ENCODE data around the gene FOXO3.
A peak's percentile ranks its signal among the peaks of the same experiment; 100 is the strongest.
"Not testable (repeated sequence)": the region's sequence is repeated elsewhere in the genome, so short reads cannot be mapped to it uniquely, and the experiment has no call there.

FOXO3 gene

DNA sequence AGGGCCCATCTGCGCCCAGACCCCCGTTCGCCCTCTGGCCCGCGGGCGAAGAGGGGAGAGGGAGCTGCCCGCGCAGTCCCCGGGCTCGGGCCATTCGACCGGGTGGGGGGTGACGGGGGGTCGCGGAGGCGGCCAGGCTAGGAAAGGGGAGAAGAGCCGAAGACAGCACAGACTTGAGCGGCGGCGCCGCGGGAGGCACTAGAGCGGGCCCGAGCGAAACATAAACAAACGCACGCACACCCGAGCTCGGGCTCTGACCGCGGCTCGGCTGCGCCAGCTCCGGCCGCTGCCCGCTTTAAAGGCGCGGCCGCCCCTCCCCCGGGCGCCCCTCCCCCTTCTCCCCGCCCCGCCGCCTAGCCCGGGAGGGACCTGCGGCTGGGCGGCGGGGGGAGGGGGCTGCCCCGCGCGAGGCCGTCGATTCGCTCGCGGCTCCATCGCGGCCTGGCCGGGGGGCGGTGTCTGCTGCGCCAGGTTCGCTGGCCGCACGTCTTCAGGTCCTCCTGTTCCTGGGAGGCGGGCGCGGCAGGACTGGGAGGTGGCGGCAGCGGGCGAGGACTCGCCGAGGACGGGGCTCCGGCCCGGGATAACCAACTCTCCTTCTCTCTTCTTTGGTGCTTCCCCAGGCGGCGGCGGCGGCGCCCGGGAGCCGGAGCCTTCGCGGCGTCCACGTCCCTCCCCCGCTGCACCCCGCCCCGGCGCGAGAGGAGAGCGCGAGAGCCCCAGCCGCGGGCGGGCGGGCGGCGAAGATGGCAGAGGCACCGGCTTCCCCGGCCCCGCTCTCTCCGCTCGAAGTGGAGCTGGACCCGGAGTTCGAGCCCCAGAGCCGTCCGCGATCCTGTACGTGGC is at the start of gene FOXO3:
FOXO3 (plus strand) TSS at position 455 of the 846 bp plus-strand sequence; CDS start at position 747, 292 bp downstream.
- DNase-seq (ENCODE audit: low read depth in 2 of 2), result peak; percentile 36 to 45

DNA sequence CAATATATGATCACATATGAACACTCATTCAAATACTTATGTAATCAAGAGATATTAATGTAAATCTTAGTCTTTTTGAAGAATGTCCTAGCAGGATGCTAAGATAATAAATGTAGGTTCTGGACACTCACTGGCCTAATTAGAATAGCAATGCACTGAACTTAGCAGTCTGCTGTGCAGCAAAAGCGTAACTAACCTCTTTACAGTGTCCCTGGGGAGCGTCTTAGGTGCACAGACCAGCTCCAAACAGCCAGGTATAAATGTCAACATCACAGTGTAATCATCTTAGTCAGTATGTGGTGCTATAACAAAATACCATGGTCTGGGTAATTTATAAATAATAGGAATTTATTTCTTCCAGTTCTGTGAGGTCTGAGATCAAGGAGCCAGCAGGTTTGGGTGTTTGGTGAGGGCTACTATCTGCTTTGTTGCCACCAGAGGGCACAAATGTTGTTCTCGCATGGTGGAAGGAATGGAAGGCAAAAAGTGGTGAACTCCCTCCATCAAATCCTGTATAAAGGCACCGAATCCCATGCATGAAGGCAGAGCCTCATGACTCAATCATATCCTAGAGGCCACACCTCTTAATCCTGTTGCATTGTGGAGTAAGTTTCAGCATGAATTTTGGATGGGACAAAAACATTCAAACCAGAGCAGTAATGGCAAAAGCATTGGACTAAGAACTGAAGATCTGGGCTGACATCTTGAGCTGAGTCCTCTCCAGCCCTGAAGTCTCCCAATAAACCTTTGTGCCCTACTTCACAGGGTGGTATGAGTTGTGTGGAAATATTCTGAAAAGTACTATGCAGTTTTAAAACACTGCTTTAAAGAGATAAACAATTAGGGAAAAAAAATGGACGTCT is 41.8 kb upstream of the FOXO3 start:
- no peak for DNase-seq (ENCODE audit: low read depth in 2 of 2)

DNA sequence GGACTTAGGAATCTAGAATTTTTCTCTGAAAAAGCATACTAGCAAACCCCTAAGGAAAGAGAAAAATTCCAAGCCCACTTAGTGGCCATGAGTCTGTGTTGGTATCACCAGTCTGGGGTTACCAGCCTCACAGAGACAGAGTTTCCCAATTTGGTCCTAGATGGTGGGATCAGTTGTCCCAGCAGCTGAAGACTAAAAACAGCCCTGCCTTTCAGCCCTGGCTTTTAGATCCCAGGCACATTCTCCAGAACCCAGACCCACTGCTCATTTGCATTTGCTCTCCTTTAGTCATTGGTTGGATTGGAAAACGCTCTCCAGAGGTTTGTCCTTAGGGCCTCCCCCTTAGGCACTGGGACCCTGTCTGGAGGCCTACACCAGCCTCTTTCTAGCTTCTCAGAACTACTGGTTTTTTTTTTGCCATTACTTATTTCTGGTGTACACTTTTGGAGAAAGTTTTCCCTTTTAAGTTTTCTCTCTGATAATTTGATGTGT is 39.1 kb upstream of the FOXO3 start:
- no peak for DNase-seq (ENCODE audit: low read depth in 2 of 2)

DNA sequence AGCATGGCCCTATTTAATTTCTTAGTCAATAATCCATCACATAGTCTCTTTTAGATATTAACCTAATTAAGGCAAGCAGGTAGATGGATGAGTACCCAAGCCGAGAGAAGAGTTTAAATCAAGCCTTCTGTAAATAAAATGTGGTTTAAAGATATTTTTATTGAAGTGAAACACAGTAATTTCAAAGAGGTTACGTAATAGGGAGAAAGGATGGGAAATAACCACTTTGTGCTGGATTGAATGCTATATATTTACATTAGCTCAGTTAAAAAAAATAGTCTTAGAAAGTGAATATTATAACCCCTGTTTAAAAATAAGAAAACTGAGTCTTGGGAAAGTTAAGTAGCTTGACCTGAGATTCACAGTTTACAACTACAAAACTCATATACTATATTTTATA is 37.0 kb upstream of the FOXO3 start:
- no peak for DNase-seq (ENCODE audit: low read depth in 2 of 2)

DNA sequence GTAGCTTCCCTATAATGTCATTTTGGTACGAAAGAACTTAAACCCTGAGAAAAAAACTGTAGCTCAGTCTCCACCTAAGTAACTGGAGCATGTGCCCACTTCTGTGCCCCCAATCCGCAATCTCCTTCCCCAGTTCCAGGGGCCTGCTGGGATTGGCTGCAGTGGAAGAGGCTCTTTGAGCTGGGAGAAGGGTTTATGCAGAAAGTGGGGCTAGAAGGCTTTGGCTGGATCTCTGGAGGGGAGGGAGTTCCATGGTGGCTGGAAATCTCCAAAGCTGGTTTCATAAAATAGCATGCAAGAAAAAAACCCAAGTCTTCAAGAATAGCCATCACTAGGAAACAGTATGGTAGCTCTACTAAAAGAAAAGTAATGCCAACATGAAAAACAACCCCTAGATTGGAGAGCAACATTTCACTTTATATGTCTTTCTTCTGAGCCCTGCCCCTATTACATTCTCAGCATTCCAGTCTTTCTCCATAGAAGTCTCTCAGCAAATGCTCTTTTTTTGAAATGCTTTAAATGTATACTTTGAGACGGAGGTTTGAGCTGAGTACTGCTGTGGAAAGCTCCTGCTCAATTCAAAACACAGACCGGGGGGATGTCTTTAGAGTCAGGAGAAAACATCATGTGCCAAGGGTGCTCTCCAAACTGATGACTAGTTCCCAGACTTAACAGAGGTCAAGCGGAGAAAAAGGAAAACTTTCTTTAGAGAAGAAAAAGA is 36.0 kb upstream of the FOXO3 start:
- DNase-seq (ENCODE audit: low read depth in 2 of 2), result no peak

DNA sequence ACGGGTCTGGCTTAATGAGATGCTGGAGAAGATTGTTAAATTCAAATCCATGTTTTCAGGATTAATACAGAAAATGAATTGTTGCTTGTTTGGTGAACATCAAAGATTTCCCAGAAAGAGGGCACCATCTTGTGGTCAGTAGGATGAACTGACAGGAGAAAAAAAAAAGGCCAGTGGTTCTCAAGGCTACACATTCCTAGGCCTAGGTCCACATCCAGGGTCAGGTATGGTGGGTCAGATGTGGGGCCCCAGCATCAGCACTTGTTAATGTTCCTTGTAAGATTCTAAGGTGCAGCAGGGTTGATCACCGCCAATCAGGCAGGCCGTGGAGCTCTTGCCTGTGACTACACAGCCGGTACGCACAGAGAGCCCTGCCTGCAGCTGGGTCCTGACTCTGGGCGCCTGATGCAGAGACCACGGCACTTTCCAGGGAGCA is 34.0 kb upstream of the FOXO3 start:
- DNase-seq (ENCODE audit: low read depth in 2 of 2), result no peak

DNA sequence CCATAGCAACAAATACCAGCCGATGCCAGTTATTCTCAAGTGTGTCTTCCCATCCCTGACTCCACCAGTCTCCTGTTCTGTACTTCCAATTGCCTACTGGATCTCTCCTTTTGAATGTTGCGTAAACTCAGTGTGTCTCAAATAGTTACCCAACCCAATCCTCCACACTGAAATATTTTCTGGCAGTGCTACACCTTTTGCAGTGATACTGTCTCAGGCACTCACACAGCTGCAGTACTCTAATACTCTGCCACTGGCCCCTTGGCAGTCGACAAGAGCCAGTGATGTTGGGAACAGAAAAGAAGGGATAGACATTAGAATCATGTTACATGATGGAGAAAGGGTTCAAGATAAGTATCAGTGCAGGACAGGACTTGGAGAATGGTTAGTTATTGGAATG is 31.8 kb upstream of the FOXO3 start:
- DNase-seq (ENCODE audit: low read depth in 2 of 2), result no peak

DNA sequence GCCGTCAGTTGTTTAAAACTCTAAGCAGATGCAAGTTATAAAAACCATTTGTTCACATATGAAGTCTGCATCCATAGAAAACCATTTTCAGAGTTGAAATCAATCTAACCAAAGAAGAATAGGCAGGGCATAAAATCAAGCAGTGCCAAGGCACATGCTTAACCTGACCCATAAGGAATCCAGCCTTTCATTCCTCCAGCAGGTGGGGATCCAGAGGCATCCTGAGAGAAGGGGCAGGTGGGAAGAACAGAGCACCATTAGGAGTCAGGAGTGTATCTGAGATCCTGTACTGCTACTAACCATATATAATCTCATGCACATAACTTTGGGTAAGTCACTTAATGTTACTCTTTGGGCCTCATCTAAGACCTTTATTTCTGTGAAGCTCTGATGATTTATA is 29.4 kb upstream of the FOXO3 start:
- DNase-seq (ENCODE audit: low read depth in 2 of 2), result no peak

DNA sequence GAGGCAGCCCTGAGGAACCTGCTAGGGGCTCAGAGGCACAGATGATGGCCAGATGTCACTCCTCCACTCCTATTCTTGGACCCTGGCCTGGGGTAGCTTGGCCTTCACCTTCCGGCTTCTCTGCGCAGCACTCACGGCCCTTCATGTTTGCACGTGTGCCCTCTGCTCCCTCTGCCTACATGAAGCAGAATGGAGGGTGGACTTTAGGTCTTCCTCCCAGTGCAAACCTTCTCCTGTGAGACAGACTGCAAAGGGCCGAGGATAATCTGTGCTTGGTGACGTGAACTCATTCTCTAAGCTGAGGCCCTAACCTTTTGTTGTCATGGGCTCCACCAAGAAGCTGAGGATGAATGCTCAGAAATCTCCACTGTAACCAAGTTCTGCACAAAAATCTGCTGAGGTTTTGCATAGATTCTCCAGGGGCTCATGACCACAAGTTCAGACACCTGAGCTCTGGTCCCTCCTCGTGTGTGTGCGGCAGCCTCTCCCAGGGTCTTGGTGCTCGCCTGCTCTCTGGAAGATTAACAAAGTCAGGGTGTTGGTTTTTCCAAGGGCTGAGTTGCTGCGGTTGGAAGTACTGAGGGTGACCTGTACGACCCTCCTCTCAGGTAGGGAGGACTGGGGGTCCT is 25.5 kb upstream of the FOXO3 start:
- no peak for DNase-seq (ENCODE audit: low read depth in 2 of 2)

DNA sequence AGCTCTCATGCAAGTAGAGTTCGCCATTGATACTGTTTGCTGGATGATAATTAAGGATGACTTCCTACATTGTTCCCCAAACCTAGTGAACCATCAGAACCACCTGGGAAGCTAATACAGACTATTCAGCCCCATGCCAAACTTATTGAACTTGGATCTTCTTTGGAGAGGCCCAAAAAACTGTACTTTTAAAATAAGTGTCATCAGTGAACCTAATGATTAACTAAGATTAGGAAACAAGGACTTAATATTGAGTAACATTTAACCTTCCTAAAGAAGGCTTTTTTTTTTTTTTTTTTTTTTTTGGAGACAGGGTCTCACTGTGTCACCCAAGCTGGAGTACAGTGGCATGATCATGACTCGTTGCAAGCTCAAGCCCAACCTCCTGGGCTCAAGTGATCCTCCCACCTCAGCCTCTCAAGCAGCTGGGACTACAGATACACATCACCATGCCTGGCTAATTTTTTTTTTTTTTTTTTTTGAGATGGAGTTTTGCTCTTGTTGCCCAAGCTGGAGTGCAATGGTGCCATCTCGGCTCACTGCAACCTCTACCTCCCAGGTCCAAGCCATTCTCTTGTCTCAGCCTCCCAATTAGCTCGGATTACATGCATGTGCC is 24.7 kb upstream of the FOXO3 start:
- DNase-seq (ENCODE audit: low read depth in 2 of 2), result not testable (repeated sequence)

DNA sequence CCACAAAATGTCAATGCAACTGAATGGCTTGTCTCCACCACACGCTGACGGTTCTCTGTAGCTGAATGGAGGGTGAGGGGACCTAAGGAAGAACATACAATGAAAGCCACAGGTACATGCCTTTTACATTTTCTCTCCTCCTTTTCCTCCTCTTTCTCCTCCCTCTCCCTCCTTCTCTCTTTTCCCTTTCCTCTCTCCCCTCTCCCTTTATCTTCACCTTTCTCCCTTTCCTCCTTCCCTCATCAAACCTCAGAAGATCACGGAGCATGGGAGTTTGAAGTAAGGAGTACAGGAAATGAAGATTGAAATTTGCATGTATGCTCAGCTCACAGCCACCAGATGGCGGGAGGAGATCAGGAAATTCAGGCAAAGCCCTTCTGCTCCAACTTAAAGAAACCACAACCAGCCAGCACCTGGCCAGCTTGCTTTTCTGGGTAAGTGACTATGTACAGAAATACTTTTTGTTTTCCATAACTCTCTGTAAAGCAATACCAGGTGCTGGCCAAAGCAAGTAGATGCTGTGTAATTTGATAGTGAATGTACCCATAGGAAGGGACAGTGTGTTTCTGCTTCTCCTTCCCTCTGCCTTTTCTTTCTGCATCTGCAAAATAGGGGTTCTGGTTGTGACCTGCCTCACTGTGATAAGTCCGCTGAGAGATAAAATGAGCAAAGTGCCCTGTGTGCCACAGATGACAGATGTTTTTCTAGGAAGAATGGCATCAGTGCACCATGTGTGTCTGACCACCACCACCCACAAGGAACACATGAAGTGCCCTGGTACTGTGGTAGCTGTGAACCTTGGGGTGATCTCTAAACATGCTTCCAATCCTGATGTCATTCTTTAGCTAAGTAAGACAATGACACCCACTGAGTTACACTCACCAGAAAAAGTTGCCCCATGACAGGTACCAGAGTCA is 18.6 kb upstream of the FOXO3 start:
- DNase-seq (ENCODE audit: low read depth in 2 of 2), result peak; percentile 42 to 46

DNA sequence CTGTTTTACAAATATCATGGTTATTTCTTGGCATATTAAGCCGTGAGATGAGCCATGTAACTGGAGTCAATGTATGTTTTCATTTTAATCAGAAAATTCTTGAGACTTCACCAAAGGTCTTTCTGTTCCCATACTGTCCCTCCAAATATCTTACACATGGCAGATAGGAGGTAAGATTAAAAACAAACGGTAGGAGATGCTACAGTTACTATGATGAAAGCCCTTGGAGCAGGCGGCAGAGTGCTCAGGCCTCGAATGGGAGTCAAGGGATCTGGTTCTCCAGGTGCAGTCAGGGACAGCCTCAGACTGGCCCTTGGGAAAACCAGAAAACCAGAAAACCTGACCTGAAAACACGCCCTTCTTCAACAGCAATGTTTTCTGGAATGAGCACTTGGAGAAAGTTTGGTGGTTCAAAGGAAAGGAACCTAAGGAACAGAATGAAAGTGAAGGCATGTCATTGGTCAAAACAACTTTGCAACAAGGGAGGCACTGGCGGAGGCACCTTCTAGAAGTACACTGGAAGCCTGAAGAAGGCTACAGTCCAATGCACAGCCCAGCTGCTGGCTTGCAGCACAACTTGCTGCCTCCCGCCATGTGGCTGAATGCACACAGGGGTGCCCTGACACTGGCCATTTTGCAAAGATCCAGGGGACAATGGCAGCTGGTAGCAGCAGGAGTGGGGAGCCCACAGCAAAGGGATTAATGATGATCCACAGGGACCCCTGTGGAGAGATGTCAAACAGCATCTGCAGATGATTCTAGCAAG is 17.4 kb upstream of the FOXO3 start:
- DNase-seq (ENCODE audit: low read depth in 2 of 2), result no peak

DNA sequence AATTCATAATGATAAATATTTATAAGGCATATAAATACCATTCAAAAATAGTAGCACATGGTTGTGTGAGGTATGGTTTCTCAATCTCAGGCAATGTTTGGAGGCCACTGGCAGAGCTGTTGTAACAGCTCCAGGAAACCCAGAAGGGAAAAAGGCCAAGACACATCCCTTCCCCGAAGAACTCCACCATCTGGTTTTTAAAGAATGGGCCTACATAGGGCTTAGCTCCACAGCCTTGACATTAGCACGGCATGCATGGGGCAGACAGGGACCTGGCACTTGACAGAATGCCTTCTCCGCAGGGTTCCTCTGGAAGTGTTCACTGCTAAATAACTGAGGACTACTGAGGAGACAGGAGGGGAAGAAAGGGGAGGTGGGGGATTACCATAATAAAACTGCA is 16.1 kb upstream of the FOXO3 start:
- no peak for DNase-seq (ENCODE audit: low read depth in 2 of 2)

DNA sequence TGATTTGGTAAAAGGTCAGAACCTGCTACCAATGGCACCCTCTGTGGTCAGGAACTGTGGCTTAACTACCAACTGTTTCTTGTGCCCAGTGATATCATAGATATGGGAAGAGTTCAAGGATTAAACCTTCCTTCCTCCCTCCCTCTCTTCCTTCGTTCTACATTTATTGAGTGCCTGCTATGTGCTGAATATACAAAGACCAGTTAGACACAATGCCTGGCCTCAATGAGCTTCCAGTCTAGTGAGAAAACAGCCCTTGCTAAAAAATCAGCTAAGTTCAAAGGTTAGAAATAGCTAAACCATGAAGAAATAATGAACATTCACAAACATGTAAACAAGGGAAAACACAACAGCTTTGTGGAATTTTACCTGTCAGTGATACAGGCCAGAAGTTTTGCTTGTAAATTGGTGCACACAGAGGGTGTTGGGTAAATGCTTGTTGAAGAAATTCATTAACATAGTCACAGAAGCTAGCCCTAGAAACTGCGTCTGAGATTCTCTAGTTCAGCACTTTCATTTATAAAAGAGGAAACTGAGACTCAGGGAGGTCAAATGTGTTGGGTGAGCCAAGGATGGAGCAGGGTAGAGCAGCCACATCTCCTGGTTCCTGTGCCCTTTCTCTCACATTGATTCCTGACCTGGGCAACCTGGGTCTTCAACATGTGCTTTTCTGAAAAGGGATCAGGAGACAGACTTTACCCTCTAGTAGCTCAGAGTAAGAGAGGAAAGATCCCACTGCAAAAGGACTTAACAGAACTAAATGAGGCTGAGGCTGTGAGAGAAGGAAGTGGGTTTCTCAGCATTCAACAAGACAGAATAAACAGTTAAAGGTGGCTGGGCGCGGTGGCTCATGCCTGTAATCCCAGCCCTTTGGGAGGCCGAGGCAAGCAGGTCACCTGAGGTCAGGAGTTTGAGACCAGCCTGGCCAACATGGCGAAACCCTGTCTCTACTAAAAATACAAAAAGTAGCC is 14.4 kb upstream of the FOXO3 start:
- no peak for DNase-seq (ENCODE audit: low read depth in 2 of 2)

DNA sequence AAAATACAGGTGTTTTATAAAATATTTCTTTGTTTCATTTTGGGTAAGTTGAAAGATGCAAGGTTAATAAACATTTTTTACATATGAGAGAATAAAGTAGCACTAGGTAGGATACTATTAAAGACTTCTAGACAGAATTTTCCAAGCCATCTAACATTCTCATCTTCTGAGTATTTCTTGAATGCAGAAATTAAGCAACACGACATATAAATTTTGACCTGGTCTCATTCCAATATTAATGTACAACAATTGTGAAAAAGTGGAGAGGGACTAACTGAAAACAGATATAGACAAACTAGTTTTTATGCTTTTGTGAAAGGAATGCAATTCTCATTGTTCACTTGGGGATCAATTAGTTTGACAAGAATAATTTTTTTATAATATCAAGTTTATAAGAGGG is 11.5 kb upstream of the FOXO3 start:
- DNase-seq (ENCODE audit: low read depth in 2 of 2), result no peak

DNA sequence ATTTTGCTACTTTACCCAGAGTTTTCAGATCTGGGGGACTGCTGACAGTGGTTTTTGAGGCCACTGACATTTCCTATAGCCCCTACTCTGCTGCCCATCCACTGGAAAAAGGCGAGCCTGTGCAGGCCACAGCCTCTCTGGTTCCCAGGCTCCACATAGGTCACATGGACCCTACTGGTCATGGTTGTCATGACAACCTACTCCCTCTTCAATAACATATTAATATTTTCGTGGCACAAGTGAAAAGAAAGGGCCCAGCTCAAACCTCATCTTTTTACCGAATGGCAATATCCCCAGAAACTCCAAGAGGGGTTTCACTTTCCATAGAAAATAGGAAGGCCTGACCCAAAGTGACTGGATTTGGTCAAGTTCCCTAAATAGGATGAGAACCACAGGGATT is 11.0 kb upstream of the FOXO3 start:
- no peak for DNase-seq (ENCODE audit: low read depth in 2 of 2)

DNA sequence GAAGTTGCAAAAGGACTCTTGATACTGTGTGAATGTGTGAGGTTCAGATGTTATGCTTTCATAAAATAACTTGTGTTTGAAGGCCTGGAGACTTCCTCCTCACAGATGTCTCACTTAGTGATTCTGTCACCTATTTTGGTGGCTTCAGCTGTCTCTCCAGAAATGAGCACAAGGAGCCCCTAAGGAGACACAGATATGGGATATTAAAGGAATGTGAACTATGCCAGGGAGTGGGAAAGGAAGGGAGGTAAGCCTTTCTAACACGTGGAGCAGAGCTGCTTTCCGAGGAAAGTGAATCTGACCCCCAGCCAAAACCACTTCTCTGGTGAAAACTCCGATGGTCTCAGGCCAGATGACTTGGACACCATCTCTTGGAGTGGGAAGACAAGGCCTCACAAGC is 10.5 kb upstream of the FOXO3 start:
- DNase-seq (ENCODE audit: low read depth in 2 of 2), result no peak
